Tibial nerve (tissue), 4 donors: ENCODE data around the gene SIX6. TPM values are rescaled to one million over a fixed set of nuclear protein-coding genes. Genes with fewer than 3 reads are reported as not detected.

Experiments used
- DNase-seq, 2 donors: peaks; one replicate each; pipeline ENCODE4 v3.0.0-alpha.2; 2019; ENCODE audit warnings: low spot score in 2 of 2
- H3K27ac ChIP-seq, 4 donors: fragments of 200-600 bp; sonication (generic) in 3 of 4; one replicate each; pipeline ENCODE4 v1.5.1; 2017 to 2019; ENCODE audit warnings: mild to moderate bottlenecking in 1 of 4
- H3K27me3 ChIP-seq, 2 donors: fragments of 200-600 bp; sonication (generic) in 1 of 2; one replicate each; pipeline versions ENCODE4 v1.5.1 to v1.6.0; 2017 to 2019
- H3K36me3 ChIP-seq, 3 donors: fragments of 200-600 bp; sonication (generic); one replicate each; pipeline ENCODE4 v1.5.1; 2018 to 2019
- H3K4me1 ChIP-seq, 4 donors: fragments of 200-600 bp; sonication (generic) in 3 of 4; one replicate each; pipeline ENCODE4 v1.5.1; 2017 to 2019
- H3K4me3 ChIP-seq, 4 donors: fragments of 200-600 bp; sonication (generic) in 3 of 4; one replicate each; pipeline ENCODE4 v1.5.1; 2017 to 2019; ENCODE audit warnings: mild to moderate bottlenecking in 1 of 4, moderate library complexity in 1 of 4
- H3K9me3 ChIP-seq, 4 donors: fragments of 200-600 bp; sonication (generic) in 3 of 4; one replicate each; pipeline ENCODE4 v1.5.1; 2017 to 2019
- EP300 ChIP-seq, 2 donors: sonication (generic); formaldehyde crosslinking; IDR thresholded peaks; one replicate each; pipeline ENCODE4 v1.6.1; 2017; ENCODE audit warnings: antibody characterized with exemption in 2 of 2, mild to moderate bottlenecking in 1 of 2
- POLR2A ChIP-seq, 2 donors: fragments of 450-650 bp; IDR thresholded peaks; one replicate each; pipeline ENCODE4 v1.6.1; 2017; ENCODE audit warnings: antibody characterized with exemption in 2 of 2, mild to moderate bottlenecking in 2 of 2, moderate library complexity in 2 of 2
- WGBS, 2 donors: methylation state at CpG; one replicate each; pipeline ENCODE4 v1.1.5; 2018; 5-methylcytosine and 5-hydroxymethylcytosine counted together
- total RNA-seq, 4 donors: library from RNA; depleted of rRNA; stranded (reverse); fragments of >200 nt; gene quantifications; one replicate each; pipeline ENCODE4 v1.1.0, GENCODE V29; 2016
- TF ChIP-seq, protein P1 (sequence below), 5 experiments: fragments of 200-600 bp in 3 of 5; fragments of 450-650 bp in 2 of 5; sonication (generic) in 3 of 5; IDR thresholded peaks; one replicate each; pipeline ENCODE4 v1.5.1; 2016 to 2019; ENCODE audit warnings: antibody characterized with exemption in 5 of 5, mild to moderate bottlenecking in 3 of 5, moderate library complexity in 2 of 5

Gene SIX6
- total RNA-seq, 4 donors from 2014 or later: not detected

GRCh38 chr14:60506010-60506409, 2.9 kb upstream of the SIX6 start:
- no peaks in the 10 kb centered on the region for H3K36me3 ChIP-seq
- DNase-seq: no peak
- H3K27me3 ChIP-seq: peaks cover 0 to 91% of the 10 kb centered on the region in 2 donors
- no peaks in the 10 kb centered on the region for H3K9me3 ChIP-seq
- 9 to 10% methylated on average over 7 of the region's 7 CpGs for WGBS, 2 donors
- TF ChIP-seq POLR2A (IDR thresholded peaks at IDR 0.05): no peak
- peaks cover 0 to 47% (median 13%) of the 10 kb centered on the region in 4 donors for H3K4me1 ChIP-seq
- no peak overlapping the region for H3K4me3 ChIP-seq
- H3K27ac ChIP-seq: no peak overlapping the region

DNA sequence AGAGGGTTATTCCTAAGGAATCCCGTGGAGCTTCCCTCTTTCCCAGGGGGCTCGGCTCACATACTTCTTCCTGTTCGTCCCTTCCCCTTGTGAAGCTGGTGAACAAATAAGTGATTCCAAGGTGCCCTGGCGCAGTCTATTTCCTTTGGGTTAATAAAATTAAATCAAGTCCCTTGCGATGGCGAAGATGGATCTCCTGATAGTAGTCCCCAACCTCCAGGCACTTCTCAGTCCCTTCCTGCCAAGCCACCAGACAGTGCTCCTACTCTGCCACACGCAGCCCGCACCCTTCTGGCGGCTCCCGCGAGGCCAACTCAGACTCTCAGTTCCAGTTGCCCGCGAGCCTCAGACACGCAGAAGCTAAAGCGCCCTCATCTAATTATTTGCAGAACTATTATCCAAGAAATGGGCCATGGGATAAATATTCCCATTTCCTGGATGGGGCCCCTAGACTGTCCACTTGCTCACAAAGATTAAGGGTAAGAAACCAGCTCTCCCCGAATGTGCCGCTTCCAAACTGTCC, 2.4 kb upstream of the SIX6 start:
- 8 to 11% methylated on average over 17 of the region's 17 CpGs for WGBS, 2 donors
- DNase-seq: no peak
- Histone ChIP-seq H3K36me3 (no peaks in the 10 kb centered on the region), H3K4me3 (no peak overlapping the region), H3K9me3 (no peaks in the 10 kb centered on the region), H3K4me1 (peaks cover 0 to 51% (median 17%) of the 10 kb centered on the region in 4 donors), H3K27ac (no peak overlapping the region), H3K27me3 (peaks cover 0 to 91% of the 10 kb centered on the region in 2 donors)
- no peak for TF ChIP-seq POLR2A (IDR thresholded peaks at IDR 0.05)
- TF ChIP-seq, protein P1, sequence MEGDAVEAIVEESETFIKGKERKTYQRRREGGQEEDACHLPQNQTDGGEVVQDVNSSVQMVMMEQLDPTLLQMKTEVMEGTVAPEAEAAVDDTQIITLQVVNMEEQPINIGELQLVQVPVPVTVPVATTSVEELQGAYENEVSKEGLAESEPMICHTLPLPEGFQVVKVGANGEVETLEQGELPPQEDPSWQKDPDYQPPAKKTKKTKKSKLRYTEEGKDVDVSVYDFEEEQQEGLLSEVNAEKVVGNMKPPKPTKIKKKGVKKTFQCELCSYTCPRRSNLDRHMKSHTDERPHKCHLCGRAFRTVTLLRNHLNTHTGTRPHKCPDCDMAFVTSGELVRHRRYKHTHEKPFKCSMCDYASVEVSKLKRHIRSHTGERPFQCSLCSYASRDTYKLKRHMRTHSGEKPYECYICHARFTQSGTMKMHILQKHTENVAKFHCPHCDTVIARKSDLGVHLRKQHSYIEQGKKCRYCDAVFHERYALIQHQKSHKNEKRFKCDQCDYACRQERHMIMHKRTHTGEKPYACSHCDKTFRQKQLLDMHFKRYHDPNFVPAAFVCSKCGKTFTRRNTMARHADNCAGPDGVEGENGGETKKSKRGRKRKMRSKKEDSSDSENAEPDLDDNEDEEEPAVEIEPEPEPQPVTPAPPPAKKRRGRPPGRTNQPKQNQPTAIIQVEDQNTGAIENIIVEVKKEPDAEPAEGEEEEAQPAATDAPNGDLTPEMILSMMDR (IDR thresholded peaks at IDR 0.05): no peak
- TF ChIP-seq EP300 (IDR thresholded peaks at IDR 0.05): no peak

DNA sequence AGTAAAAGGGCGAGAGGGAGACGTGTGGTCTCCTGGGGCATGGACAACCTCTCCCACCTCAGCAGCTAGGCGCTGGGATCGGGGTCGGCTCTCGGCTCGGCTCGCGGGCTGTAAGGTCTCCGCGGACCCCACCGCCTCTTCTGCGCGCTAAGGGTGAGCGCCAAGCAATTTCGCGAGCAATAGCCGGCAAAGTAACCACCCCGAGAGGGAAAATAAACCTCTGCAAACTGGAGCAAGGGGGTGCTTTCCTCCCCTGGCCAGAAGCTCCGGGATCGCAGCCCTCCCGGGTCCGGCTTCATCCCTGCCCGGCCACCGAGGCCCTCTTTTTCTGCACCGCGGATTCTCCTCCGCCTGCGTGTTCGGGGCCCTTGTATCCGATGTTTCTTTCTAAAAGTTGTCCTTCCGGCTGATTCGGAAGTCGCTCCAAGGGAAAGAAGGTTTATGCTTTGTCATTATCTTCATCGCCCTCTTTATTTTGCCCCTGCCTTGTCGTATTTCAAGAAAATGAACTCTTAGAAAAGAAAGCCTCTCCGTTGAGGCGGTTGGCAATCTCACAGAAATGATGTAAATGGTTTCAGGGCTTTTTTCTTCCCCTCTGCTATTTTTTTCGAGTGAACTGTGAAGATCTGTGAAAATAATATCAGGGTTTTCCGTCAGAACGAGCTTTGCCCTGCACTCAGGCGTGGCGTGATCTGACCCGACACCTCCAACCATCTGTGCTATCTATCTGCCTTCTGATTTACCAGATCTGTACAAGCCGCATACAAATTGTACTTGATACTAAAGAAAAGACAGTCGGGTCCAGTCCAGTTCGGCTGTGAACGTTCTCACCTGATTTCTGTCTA, 1.7 kb upstream of the SIX6 start:
- TF ChIP-seq EP300 (IDR thresholded peaks at IDR 0.05): no peak
- TF ChIP-seq POLR2A (IDR thresholded peaks at IDR 0.05): no peak
- TF ChIP-seq, protein P1 (IDR thresholded peaks at IDR 0.05): no peak
- DNase-seq: no peak
- no peak overlapping the region for H3K27ac ChIP-seq
- peaks cover 0 to 51% (median 17%) of the 10 kb centered on the region in 4 donors for H3K4me1 ChIP-seq
- no peaks in the 10 kb centered on the region for H3K36me3 ChIP-seq
- H3K9me3 ChIP-seq: no peaks in the 10 kb centered on the region
- 6 to 12% methylated on average over 33 to 48 of the region's 48 CpGs for WGBS, 2 donors
- H3K4me3 ChIP-seq: no peak overlapping the region
- peaks cover 0 to 96% of the 10 kb centered on the region in 2 donors for H3K27me3 ChIP-seq

- peaks cover 0 to 99% of the 10 kb centered on the region in 2 donors for H3K27me3 ChIP-seq
- no peak overlapping the region for H3K27ac ChIP-seq
- TF ChIP-seq EP300 (IDR thresholded peaks at IDR 0.05) (no peak), POLR2A (IDR thresholded peaks at IDR 0.05) (no peak)
- TF ChIP-seq, protein P1 (IDR thresholded peaks at IDR 0.05): no peak
- DNase-seq: no peak
- H3K36me3 ChIP-seq: no peaks in the 10 kb centered on the region
- no peak overlapping the region for H3K4me3 ChIP-seq
- H3K4me1 ChIP-seq: peaks cover 0 to 51% (median 17%) of the 10 kb centered on the region in 4 donors
- 7 to 10% methylated on average over 5 of the region's 5 CpGs for WGBS, 2 donors
- no peaks in the 10 kb centered on the region for H3K9me3 ChIP-seq
Observed at GRCh38 chr14:60508363-60508706, 611 bp upstream of the SIX6 start.

GRCh38 chr14:60509438-60510253, 700 bp downstream of the SIX6 start:
- Histone ChIP-seq H3K9me3 (no peaks in the 10 kb centered on the region), H3K4me1 (peaks cover 0 to 59% (median 17%) of the 10 kb centered on the region in 4 donors), H3K36me3 (no peaks in the 10 kb centered on the region), H3K4me3 (peak overlapping the region in 1 of 4 donors; percentile 29), H3K27me3 (peaks cover 0 to 100% of the 10 kb centered on the region in 2 donors), H3K27ac (no peak overlapping the region)
- WGBS, 2 donors: 3 to 14% methylated on average over 39 to 54 of the region's 58 CpGs
- DNase-seq: no peak
- TF ChIP-seq POLR2A (IDR thresholded peaks at IDR 0.05): no peak
- TF ChIP-seq, protein P1 (IDR thresholded peaks at IDR 0.05): no peak
- no peak for TF ChIP-seq EP300 (IDR thresholded peaks at IDR 0.05)
